Activated T-helper 9 cell treated with anti-CD3 and anti-CD28 coated beads, Interleukin-2, amount 50 U/mL, for 16 hours (primary cell): Measurements from ENCODE around the gene ZBTB17.
"Not testable (repeated sequence)": the region's sequence is repeated elsewhere in the genome, so short reads cannot be mapped to it uniquely, and the experiment has no call there.

Experiments
- DNase-seq: peaks from one replicate; pipeline ENCODE4 v3.0.0-alpha.2; 2020; ENCODE audit warnings: low read depth

ZBTB17 gene

GRCh38 chr1:16011936-16012589 is 36.2 kb upstream of the ZBTB17 start:
- DNase-seq, result no peak

GRCh38 chr1:16010837-16011236 is 34.9 kb upstream of the ZBTB17 start:
- DNase-seq, result no peak

GRCh38 chr1:16009678-16010077 is 33.8 kb upstream of the ZBTB17 start:
- DNase-seq, result no peak

GRCh38 chr1:16009030-16009460 is 33.1 kb upstream of the ZBTB17 start:
- peak; percentile 59 for DNase-seq

DNA sequence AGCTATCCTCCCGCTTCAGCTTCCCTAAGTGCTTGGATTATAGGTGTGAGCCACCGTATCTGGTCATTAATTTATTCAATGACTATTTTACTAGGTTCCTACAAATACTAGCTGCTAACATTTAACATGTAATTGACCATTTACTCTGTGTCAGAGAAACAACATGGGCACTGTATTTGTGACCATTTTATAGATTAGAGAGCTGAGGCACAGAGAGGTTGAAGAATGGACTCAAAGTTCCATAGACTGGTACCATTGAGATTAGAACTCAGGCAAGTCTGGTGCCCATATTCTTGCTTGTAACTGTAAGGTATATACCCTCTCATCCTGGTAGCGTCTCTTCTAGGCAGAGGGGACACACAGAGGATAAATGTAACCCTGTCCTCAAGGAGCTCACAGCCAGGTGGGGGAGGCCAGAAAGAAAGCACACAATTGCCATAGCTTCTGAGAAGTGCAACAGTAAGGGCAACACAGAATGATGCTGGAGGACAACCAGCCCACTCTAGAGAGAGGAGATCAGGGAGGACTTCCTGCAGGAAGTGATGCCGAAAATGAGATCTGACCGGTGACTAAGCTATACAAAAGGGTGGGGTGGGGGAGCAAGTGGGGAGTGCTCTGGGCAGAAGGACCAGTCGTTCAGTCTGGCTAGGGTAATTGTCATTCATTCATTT is 31.9 kb upstream of the ZBTB17 start:
- no peak for DNase-seq

DNA sequence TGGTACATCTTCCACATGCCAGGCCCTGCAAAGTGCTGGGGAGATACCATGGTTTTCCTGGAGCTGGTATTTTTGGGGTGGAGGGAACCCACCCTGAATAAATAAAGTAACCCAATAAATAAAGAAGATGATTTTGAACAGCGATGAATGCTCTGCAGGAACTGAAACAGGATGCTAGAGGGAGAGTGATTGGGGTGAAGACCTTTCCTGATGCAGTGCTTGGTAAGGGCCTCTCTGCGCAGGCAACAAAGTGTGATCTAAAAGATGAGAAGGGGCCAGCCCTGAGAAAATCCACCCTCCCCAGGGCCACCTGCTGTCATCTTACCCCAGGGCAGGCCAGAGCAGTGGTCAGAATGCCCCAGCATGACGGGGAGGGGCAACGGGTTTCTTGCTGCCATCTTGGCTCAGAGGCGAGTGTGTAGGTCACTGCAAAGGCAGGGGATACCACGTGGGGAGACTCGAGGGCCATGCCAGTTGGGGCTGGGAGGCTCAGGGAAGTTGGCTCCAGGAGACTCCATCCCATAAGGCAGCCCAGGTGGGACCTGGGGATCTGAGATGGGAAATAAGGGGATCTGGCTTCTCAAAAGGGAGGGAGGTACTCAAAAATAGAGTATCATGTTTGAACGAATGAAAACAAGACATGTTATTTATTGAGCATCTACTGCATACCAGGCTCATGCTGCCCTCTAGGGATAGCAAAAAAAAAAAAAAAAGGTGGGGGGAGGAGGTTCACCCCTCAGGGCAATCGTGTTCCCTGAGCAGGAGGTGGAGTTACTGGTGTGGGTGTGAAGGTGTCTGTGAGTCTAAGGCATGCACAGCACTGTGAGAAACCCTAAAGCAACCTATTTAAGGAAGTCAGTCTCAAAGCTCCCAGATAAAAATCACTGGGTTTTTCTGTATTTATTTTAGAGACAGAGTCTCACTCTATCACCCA is 30.9 kb upstream of the ZBTB17 start:
- no peak for DNase-seq

GRCh38 chr1:16006010-16006409 is 30.1 kb upstream of the ZBTB17 start:
- DNase-seq, result no peak

GRCh38 chr1:16005597-16005996 is 29.7 kb upstream of the ZBTB17 start:
- no peak for DNase-seq

DNA sequence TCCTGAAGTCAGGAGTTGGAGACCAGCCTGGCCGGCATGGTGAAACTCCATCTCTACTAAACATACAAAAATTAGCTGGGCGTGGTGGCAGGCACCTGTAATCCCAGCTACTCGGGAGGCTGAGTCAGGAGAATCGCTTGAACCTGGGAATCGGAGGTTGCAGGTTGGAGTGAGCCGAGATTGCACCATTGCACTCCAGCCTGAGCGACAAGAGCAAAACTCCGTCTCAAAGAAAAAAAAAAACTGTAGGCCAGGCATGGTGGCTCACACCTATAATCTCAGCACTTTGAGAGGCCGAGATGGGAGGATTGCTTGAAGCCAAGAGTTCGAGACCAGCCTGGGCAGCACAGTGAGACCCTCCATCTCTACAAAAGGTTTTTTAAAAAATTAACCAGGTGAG is 25.4 kb upstream of the ZBTB17 start:
- not testable (repeated sequence) for DNase-seq

GRCh38 chr1:15998929-15999328 is 23.0 kb upstream of the ZBTB17 start:
- DNase-seq, result no peak

- DNase-seq, result no peak
Observed at GRCh38 chr1:15997637-15998280, 21.9 kb upstream of the ZBTB17 start.

DNA sequence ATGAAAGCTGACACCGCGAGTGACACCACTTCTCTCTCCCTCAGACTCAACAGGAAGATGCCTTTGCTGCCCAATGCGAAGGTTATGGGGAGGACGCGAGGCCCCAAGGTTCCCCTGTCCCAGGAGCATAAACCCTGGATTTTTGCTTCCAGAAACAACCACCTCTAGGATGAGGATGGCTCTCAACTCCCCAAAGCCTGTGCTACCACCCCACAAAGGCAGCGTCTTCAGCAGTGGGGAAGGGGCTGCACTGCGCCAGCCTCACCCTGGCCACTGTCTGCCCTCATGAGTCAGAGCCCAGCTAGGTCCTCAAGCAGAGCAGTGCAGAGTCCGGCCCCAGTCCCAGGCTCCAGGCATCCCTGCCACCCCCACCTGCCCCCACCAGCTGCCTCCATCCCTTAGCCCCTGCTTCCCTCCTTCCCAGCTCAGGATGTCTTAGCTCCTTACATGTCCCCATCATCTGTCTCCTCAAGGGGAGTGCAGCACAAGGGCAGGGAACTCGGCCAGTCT is 21.2 kb upstream of the ZBTB17 start:
- DNase-seq, result no peak

- DNase-seq, result peak; percentile 26
Observed at GRCh38 chr1:15994590-15995351, 18.9 kb upstream of the ZBTB17 start.

DNA sequence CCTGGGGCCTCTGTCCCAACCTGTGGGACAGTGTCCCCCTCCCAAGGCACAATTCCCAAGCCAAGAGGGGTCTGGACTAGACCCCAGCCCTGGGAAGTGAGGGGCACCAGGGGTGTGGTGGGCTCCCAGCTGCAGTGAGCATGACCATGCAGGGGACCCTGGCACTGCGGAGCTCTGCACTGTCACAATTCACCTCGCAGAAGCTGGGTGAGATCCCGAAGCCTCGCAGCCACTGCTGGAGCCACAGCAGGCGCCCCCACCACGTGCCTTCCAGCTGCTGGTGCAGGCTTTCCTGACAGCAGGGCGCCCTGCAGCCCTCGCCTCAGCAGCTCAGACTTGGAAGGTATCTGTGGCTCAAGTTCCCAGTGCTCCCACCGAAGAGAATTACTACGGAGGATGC is 18.2 kb upstream of the ZBTB17 start:
- DNase-seq, result no peak

- DNase-seq, result no peak
Observed at GRCh38 chr1:15993666-15994065, 17.8 kb upstream of the ZBTB17 start.

GRCh38 chr1:15992582-15993500 is 16.9 kb upstream of the ZBTB17 start:
- DNase-seq, result no peak

DNA sequence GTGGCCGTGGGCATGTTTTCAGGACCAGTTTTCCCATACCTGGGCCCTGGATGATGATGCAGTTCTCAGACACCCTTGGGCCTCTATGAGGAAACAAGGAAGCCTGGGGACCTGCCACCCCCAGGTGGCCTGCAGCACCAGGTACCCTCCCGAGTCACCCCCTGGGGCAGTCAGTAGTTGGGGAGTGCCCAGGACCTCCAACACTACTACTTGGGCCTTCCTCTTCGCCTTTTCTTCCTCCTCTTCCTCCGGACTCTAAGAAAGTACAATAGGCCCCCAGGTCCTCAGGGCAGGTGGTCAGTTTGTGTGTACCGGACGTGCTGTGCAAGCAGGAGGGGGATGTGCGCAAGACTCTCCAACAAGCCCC is 16.3 kb upstream of the ZBTB17 start:
- no peak for DNase-seq

DNA sequence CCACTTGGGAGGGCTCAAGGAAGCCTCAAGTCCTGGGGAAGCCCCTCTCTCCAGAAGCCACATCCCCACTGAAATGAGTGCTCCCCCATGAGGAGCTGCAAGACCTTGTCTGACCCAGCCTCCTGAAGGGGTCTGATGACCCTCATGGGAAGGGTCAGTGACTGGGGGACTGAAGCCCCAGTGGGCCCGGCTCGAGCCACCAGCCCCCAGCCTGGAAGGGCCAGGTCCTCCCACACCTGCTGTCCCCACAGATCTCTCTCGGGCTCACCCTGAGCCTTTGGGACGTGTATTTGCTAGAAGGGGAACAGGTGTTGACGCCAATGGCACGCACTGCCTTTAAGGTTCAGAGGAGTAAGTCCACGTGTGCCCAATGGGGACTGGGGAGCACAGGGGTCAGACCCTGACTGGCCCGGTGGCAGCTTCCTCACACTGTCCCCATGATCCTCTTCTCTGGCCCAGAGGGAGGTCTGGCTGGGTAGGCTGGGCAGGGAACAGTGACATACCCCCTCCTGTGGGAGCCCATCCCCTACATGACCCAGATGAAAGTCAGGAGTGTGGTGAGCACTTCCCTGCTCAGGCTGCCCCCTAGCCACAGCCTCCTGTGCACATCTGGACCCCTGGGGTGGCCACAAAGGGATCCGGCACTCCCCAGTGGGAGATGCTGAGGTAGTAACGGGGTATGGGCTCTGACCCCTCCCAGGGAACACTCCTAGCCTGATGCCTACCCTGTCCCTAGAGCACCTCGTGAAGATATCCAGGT is 15.7 kb upstream of the ZBTB17 start:
- DNase-seq, result no peak

GRCh38 chr1:15989776-15990175 is 13.9 kb upstream of the ZBTB17 start:
- DNase-seq, result no peak
